Stimulated activated naive B cell treated with anti-CD40 and anti-IgM and Interleukin-4, amounts not matched to agents 10 μg/mL and 1 μg/mL and 100 μg/mL, for 72 hours (primary cell): ENCODE measurements around the gene SHISA9.

Experiments used
- ATAC-seq, 2 donors: fragments of 150-1000 bp; cut with Tn5 transposase; replicated peaks; 2 replicates each; pipeline ENCODE4 v1.10.0; 2021; ENCODE audit warnings: moderate library complexity in 1 of 2
- DNase-seq: peaks from one replicate; pipeline ENCODE4 v3.0.0; 2021
- H3K27ac Mint-ChIP-seq: one replicate; pipeline ENCODE4 v1.8.0; 2022; ENCODE audit warnings: mild to moderate bottlenecking, mixed read lengths
- H3K27me3 Mint-ChIP-seq, 2 donors: one replicate each; pipeline ENCODE4 v1.8.0; 2022; ENCODE audit warnings: mixed read lengths in 2 of 2
- H3K36me3 Mint-ChIP-seq, 2 donors: one replicate each; pipeline ENCODE4 v1.8.0; 2022; ENCODE audit warnings: mixed read lengths in 2 of 2, mild to moderate bottlenecking in 1 of 2
- H3K4me1 Mint-ChIP-seq, 2 donors: one replicate each; pipeline ENCODE4 v1.8.0; 2022; ENCODE audit warnings: mixed read lengths in 2 of 2, mild to moderate bottlenecking in 1 of 2
- H3K4me3 Mint-ChIP-seq, 2 donors: one replicate each; pipeline ENCODE4 v1.8.0; 2022; ENCODE audit warnings: mild to moderate bottlenecking in 2 of 2, mixed read lengths in 2 of 2, moderate library complexity in 1 of 2
- H3K9me3 Mint-ChIP-seq, 2 donors: one replicate each; pipeline ENCODE4 v1.8.0; 2022; ENCODE audit warnings: mixed read lengths in 2 of 2, mild to moderate bottlenecking in 1 of 2

Gene SHISA9

DNA sequence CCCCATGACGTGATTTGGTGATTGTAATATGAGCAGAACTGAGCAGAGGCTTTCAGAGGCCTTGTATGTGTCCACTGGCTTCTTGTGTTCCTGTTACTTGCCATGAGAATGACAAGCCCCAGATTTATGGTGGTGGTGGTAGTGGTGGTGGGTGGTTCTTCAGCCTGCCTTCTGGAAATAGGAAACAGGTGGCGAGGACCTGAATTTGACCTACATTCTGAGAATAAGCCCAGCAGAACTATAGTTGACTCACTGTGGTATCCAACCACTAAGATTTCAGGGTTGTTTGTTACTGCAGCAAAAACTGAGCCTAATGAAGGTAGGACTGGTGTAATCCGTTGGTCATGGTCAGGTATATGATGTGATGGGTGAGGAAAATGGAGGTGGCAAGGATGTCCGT lies 93.0 kb downstream of the SHISA9 start:
- no peak overlapping the region for H3K4me3 Mint-ChIP-seq
- no peaks in the 10 kb centered on the region for H3K36me3 Mint-ChIP-seq
- no peaks in the 10 kb centered on the region for H3K4me1 Mint-ChIP-seq
- no peak for DNase-seq
- H3K9me3 Mint-ChIP-seq = no peaks in the 10 kb centered on the region
- no peak overlapping the region for H3K27ac Mint-ChIP-seq
- H3K27me3 Mint-ChIP-seq = no peaks in the 10 kb centered on the region
- ATAC-seq = no peak

DNA sequence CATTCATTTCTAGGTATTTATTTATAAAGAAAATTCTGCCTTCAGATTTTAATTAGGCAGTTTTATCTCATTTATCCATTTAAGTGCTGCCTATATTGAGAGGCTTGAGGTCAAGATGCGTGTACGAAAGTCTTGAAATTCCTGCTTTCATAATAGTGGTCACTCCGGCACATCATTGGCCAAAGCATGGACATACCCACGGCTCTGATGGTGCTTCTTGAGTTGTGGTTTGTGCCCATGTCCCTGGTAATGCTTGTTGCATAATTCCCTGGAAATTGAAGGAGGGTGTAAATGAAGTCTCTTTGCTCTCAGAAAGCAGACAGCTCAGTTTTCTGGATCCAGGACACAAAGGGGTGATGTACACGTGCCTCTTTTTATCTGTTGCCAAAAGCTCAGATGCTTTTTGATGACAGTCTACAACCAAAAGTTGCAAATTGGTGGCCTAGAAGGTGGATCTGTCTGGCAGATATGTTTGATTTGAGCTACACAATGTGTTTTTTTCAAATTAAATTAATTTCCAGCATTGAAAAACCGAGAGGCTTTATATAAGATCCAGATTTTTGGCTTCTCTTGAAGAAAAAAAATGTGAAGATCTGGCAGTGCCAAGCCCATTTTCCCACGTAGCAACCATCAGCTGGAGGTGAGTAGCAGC lies 94.4 kb downstream of the SHISA9 start:
- no peak for DNase-seq
- H3K4me1 Mint-ChIP-seq = no peaks in the 10 kb centered on the region
- no peaks in the 10 kb centered on the region for H3K27me3 Mint-ChIP-seq
- H3K9me3 Mint-ChIP-seq = no peaks in the 10 kb centered on the region
- H3K4me3 Mint-ChIP-seq = no peak overlapping the region
- no peak overlapping the region for H3K27ac Mint-ChIP-seq
- ATAC-seq = no peak
- no peaks in the 10 kb centered on the region for H3K36me3 Mint-ChIP-seq

DNA sequence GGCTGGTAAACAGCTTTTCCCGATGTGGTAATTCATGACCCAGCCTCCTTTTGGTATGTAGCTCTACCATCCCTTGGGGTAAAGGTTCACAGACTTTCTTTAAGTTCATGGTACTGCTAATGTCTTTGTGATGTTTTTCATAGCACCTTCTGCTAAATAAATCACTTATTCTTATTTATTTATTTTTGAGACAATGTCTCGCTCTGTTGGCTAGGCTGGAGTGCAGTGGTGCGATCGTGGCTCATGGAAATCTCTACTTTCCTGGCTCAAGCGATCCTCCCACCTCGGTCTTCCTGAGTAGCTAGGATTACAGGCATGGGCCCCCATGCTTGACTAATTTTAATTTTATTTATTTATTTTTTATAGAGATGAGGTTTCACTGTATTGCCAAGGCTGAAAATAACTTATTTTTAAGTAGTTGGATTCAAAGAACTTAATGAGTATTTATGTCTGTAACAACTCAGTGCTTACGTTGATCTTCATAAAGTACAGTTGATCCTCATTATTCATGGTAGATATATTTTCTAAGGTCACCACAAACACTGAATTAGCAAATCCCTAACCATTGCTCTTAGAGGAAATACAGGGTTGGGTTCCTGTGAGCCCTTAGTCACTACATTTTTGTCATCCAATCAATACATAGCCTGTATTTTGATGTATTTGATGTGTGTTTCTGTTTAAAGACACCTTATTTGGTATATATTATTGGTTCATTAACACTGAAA lies 97.1 kb downstream of the SHISA9 start:
- ATAC-seq = no peak
- Mint-ChIP-seq H3K9me3 (no peaks in the 10 kb centered on the region), H3K4me1 (no peaks in the 10 kb centered on the region), H3K27ac (no peak overlapping the region), H3K27me3 (no peaks in the 10 kb centered on the region), H3K36me3 (no peaks in the 10 kb centered on the region), H3K4me3 (no peak overlapping the region)
- DNase-seq = no peak

DNA sequence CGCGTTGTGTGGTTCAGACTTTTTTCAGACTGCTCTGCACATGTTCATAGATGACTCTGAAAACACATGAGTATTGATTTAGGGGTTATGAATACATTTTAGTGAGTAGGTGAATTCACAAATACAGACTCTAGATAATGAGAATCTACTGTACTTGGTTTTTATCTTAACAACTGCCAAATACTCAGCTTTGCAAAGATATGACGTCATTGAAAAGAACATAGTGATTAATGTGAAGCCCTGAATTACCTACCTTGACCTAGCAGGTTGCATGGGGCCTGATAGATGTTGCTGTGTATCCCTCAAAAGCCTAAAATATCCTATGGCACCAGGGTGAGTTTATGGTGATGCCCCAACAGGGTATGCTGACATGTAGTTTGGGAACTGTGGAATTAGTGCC lies 98.0 kb downstream of the SHISA9 start:
- no peak for DNase-seq

DNA sequence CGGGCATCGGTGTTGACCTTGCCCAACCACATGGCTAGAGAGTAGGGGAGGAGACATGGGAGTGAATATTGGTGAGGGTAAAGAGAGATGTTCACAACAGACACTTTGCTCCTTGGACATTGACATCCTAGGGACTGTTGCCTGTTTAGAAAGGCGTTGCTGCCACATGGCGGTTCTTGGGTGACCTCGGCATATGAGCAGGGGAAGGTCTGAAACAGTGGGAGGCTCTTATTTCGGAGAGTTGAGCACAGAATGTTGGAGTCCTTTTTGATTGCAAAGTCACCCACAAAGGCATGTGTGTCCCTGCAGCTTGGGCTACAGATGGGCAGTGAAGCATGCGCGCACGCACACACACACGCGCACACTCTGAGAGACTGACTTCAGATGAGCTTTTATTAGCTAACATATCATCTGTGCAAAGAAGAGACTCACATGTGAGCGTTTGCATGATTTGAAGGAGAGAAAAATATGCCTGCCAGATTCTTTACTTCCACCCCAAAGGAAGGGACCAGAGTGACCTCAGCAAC lies 104.4 kb downstream of the SHISA9 start:
- Mint-ChIP-seq H3K4me1 (no peaks in the 10 kb centered on the region), H3K27ac (no peak overlapping the region), H3K27me3 (peaks cover 0 to 4% of the 10 kb centered on the region in 2 donors), H3K9me3 (peaks cover 6 to 7% of the 10 kb centered on the region in 2 donors), H3K4me3 (no peak overlapping the region), H3K36me3 (no peaks in the 10 kb centered on the region)
- ATAC-seq (no peak), DNase-seq (no peak)

More for the DNA sequence above, 98.0 kb downstream of the SHISA9 start:
- Mint-ChIP-seq H3K36me3 (no peaks in the 10 kb centered on the region), H3K27ac (no peak overlapping the region), H3K4me1 (no peaks in the 10 kb centered on the region), H3K9me3 (peaks cover 0 to 1% of the 10 kb centered on the region in 2 donors), H3K4me3 (no peak overlapping the region), H3K27me3 (peaks cover 0 to 2% of the 10 kb centered on the region in 2 donors)
- no peak for ATAC-seq

DNA sequence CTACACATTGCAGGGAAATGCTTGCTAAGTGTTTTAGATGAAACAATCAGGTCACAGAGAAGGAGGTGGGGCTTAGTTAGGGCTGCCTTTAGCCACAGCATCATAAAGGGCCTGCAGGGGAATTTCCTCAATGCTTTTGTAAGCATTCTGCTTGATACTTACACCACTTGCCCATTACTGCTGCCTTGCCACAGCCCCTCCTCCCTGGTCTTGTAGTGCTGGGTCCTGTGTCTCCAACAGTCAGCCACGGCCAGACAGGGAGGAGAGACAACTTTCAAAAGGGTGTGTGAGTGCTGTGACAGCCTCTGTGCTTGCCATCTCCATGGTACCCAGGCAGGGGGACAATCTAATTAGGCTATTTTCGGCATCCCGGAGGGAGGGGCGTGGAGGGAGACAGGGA lies 111.2 kb downstream of the SHISA9 start:
- H3K4me3 Mint-ChIP-seq = no peak overlapping the region
- DNase-seq = no peak

DNA sequence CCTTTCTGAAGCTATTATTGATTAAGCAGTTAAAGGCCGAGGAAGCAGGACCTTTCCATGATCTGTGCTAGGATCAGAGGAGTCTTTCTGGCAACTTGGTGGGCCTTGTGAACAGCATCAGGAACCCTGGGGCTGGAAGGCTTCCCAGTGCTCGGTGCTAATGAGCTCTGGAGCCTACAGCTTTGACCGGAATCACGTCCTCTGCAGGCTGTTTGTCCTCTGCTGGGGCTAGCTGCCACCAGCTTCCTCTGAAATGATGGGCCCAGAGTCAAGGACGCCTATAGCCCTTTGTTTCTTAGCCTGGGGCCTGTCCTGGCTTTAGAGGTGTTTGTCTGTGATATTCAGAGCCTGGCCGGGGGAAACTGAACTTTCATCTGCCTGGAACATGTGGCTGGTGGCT lies 111.6 kb downstream of the SHISA9 start:
- H3K4me3 Mint-ChIP-seq = no peak overlapping the region
- peaks cover 0 to 4% of the 10 kb centered on the region in 2 donors for H3K27me3 Mint-ChIP-seq
- H3K27ac Mint-ChIP-seq = no peak overlapping the region
- H3K4me1 Mint-ChIP-seq = no peaks in the 10 kb centered on the region
- ATAC-seq (no peak), DNase-seq (no peak)
- H3K36me3 Mint-ChIP-seq = no peaks in the 10 kb centered on the region
- peaks cover 0 to 2% of the 10 kb centered on the region in 2 donors for H3K9me3 Mint-ChIP-seq

More for the DNA sequence above, 111.2 kb downstream of the SHISA9 start:
- H3K4me1 Mint-ChIP-seq = no peaks in the 10 kb centered on the region
- H3K36me3 Mint-ChIP-seq = no peaks in the 10 kb centered on the region
- H3K9me3 Mint-ChIP-seq = peaks cover under 1 to 2% of the 10 kb centered on the region in 2 donors
- ATAC-seq = no peak
- no peak overlapping the region for H3K27ac Mint-ChIP-seq
- H3K27me3 Mint-ChIP-seq = peaks cover 0 to 4% of the 10 kb centered on the region in 2 donors

DNA sequence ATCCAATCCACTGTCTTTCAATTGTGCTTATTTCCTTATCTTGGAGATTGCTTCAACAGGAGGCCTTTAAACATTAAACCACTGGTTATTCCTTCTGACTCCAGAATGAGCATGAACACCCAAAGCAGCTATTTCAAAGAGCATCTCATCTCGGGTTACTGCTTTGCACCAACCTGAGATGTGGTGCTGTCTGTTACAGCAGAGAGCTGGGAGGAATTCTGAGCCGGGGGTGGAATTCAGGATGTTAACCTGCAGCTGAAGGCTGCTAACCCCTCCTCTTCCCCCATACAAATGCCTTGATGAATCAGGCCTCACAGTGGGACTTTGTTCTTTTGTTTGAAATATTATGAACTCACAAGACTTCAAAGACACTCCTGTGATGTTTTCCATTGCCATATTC lies 113.1 kb downstream of the SHISA9 start:
- no peak for ATAC-seq
- Mint-ChIP-seq H3K36me3 (no peaks in the 10 kb centered on the region), H3K4me1 (no peaks in the 10 kb centered on the region), H3K4me3 (no peak overlapping the region), H3K27me3 (peaks cover 0 to 4% of the 10 kb centered on the region in 2 donors), H3K9me3 (peaks cover 0 to 4% of the 10 kb centered on the region in 2 donors), H3K27ac (no peak overlapping the region)
- DNase-seq = no peak

DNA sequence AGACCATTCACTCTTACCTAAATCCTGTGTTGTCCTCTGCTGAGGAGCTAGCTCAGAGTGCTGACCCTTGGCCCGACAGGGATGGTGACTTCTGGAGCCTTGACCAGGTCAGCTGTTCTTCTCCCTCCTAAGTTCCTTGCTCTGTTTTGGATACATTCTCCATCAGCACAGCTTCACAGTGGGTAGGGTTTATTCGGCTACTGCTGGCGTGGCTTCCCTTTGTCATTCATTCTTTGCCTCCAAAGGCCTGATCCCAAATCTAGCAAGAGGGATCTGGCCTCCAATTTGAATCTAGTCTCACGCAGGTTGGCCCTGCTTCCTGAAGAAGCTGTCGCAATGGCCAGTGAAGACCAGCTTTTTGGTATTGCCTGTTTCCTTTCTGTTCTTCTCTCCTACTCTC lies 116.6 kb downstream of the SHISA9 start:
- H3K27ac Mint-ChIP-seq = no peak overlapping the region
- no peak overlapping the region for H3K4me3 Mint-ChIP-seq
- ATAC-seq = no peak
- H3K36me3 Mint-ChIP-seq = no peaks in the 10 kb centered on the region
- H3K27me3 Mint-ChIP-seq = peaks cover 0 to 8% of the 10 kb centered on the region in 2 donors
- H3K9me3 Mint-ChIP-seq = peaks cover 0 to 5% of the 10 kb centered on the region in 2 donors
- DNase-seq = no peak
- no peaks in the 10 kb centered on the region for H3K4me1 Mint-ChIP-seq

DNA sequence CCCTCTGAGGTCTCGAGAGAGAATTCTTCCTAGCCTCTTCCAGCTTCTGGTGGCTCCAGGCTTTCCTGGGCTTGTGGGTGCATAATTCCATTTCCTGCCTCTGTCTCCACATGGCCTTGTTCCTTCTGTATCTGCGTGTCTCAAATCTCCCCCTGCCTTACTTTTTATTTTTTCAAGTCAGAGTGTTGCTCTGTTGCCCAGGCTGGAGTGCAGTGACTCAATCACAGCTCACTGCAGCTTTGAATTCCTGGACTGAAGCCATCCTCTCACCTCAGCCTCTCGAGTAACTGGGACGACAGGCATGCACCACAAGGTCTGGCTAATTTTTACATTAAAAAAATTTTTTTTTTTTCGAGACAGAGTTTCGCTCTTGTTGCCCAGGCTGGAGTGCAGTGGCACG lies 120.6 kb downstream of the SHISA9 start:
- Mint-ChIP-seq H3K4me1 (no peaks in the 10 kb centered on the region), H3K4me3 (no peak overlapping the region), H3K27ac (no peak overlapping the region), H3K9me3 (peaks cover 3 to 7% of the 10 kb centered on the region in 2 donors), H3K36me3 (no peaks in the 10 kb centered on the region), H3K27me3 (peaks cover 0 to 4% of the 10 kb centered on the region in 2 donors)
- ATAC-seq = no peak
- DNase-seq = no peak

DNA sequence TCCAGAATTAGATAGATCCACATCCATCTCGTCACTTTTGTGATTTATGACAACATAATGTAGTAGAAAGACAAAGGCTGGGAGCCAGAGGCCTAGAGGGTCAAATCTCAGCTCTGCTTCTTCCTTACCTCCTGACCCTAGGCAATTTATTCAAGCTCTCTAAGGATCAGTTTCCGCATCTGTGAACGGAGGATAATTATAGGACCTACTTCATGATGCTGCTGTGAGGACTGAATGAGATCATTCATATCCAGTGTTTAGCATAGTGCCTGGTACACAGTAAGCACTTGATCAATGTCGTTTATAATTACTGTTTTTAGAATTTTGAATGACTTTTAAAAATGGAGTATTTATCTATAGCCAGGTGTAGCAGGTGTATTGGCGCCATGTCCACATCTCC lies 128.4 kb downstream of the SHISA9 start:
- ATAC-seq (no peak), DNase-seq (no peak)
- H3K27me3 Mint-ChIP-seq = no peaks in the 10 kb centered on the region
- H3K4me1 Mint-ChIP-seq = no peaks in the 10 kb centered on the region
- H3K9me3 Mint-ChIP-seq = peaks cover 8 to 10% of the 10 kb centered on the region in 2 donors
- no peaks in the 10 kb centered on the region for H3K36me3 Mint-ChIP-seq
- H3K27ac Mint-ChIP-seq = no peak overlapping the region
- H3K4me3 Mint-ChIP-seq = no peak overlapping the region

DNA sequence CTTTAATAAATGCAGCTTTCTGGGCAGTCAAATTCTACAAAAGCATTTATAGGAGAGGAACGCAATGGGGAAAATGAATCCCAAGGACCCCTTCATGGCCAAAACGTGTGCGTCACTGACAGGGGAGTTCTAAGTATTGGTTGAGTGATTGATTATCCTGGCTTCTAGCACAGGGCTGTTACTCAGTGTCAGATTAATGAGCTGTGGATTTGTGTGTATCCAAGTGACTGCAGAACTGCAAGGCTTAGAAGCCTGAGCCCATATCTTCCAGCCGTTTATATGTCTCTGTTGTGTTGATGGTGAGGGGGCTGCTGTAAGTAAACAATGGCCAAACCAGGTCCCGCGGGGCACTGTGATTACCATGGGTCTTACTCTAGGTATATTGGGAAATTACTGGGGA lies 129.4 kb downstream of the SHISA9 start:
- Mint-ChIP-seq H3K27me3 (no peaks in the 10 kb centered on the region), H3K4me3 (no peak overlapping the region), H3K27ac (no peak overlapping the region), H3K36me3 (no peaks in the 10 kb centered on the region), H3K9me3 (peaks cover 8 to 10% of the 10 kb centered on the region in 2 donors), H3K4me1 (no peaks in the 10 kb centered on the region)
- ATAC-seq (no peak), DNase-seq (no peak)

DNA sequence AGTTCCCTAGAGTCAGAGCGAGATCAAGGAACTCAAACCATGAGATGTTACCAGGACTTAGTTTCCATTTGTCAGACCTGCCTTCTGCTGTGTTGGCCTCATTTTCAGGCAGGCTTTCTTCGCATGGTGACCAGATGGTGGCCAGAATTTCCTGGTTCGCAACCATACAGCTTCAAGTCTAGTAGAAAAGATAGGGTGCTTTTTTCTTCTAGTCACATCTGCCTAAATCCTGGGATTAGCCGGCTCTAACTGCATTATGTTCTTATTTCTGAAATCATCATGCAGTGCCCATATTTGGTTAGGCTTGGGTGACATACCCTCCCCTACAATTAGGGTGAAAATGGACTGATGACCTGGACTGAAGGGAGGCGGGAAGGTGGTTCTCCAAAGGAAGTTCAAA lies 131.5 kb downstream of the SHISA9 start:
- DNase-seq (no peak), ATAC-seq (no peak)
- H3K27ac Mint-ChIP-seq = no peak overlapping the region
- no peaks in the 10 kb centered on the region for H3K27me3 Mint-ChIP-seq
- peaks cover 6 to 8% of the 10 kb centered on the region in 2 donors for H3K9me3 Mint-ChIP-seq
- no peak overlapping the region for H3K4me3 Mint-ChIP-seq
- no peaks in the 10 kb centered on the region for H3K4me1 Mint-ChIP-seq
- no peaks in the 10 kb centered on the region for H3K36me3 Mint-ChIP-seq

DNA sequence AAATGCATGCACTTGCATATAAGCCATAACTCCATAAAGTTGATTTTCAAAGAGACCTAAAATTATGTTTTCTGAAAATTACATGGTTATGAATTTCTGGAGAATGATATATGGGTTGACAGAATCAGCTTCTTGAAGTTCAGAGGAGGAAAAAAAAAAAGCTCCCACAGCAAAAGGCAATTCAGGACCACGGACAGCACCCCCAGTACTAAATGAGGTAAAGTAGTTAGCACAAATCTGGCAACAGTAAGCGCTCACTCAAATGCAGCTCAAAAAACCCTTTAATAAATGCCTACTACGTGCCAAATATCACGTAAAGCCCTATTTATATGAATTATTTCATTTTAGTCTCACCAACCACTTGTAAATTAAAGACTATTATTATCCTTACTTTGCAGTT lies 135.2 kb downstream of the SHISA9 start:
- no peak for DNase-seq
- no peaks in the 10 kb centered on the region for H3K4me1 Mint-ChIP-seq
- H3K27ac Mint-ChIP-seq = no peak overlapping the region
- no peak for ATAC-seq
- no peaks in the 10 kb centered on the region for H3K27me3 Mint-ChIP-seq
- no peak overlapping the region for H3K4me3 Mint-ChIP-seq
- H3K36me3 Mint-ChIP-seq = no peaks in the 10 kb centered on the region
- H3K9me3 Mint-ChIP-seq = peaks cover 8 to 10% of the 10 kb centered on the region in 2 donors

DNA sequence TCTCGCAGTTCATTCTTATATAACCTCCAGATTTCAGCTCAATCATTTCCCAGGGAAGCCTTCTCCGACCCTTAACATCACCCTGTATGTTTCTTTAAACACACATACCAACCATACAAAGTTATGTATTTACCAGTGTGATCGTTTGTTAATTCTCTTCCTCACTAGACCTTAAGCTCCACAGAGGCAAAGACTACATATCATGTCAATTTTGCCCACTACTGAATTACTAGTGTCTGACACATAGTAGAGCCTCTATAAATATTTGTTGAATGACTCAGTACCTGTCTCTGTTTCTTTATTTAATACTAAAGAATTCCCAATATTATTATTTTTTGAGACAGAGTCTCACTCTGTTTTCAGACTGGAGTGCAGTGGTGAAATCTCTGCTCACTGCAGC lies 137.2 kb downstream of the SHISA9 start:
- H3K9me3 Mint-ChIP-seq = peaks cover 10 to 11% of the 10 kb centered on the region in 2 donors
- no peak overlapping the region for H3K27ac Mint-ChIP-seq
- ATAC-seq = no peak
- no peak overlapping the region for H3K4me3 Mint-ChIP-seq
- DNase-seq = no peak
- no peaks in the 10 kb centered on the region for H3K36me3 Mint-ChIP-seq
- no peaks in the 10 kb centered on the region for H3K4me1 Mint-ChIP-seq
- no peaks in the 10 kb centered on the region for H3K27me3 Mint-ChIP-seq
